Astrocyte (in vitro differentiated cells and primary cell): ENCODE measurements around the gene TMC5.

Source experiments
- CTCF ChIP-seq: IDR thresholded peaks from 2 replicates; pipeline ENCODE4 v1.5.1; 2011; ENCODE audit warnings: low read depth, mild to moderate bottlenecking, inconsistent platforms, low read length, moderate library complexity; ENCODE audit not compliant: insufficient read depth
- EZH2 ChIP-seq: IDR thresholded peaks from 2 replicates; pipeline ENCODE4 v1.6.1; 2012; ENCODE audit warnings: mild to moderate bottlenecking, low read length, inconsistent platforms; ENCODE audit not compliant: insufficient read depth

GRCh38 chr16:19474617-19475016, 56.9 kb downstream of the TMC5 start:
- TF ChIP-seq EZH2: no peak
- TF ChIP-seq CTCF: no peak
